K562 (cell line): ENCODE data around the gene ENTR1. TPM values are rescaled to one million over a fixed set of nuclear protein-coding genes. Genes with fewer than 3 reads are reported as not detected.

ENCODE experiments used
- CBFA2T3 ChIP-seq: fragments of 450-650 bp; IDR thresholded peaks from 2 replicates; pipeline ENCODE4 v1.6.1; 2017
- DIDO1 ChIP-seq: fragments of 450-650 bp; IDR thresholded peaks from 2 replicates; pipeline ENCODE4 v1.6.1; 2016; ENCODE audit warnings: low read depth, missing biosample characterization, missing genetic modification characterization
- E2F4 ChIP-seq: sonication (generic); formaldehyde crosslinking; IDR thresholded peaks from 2 replicates; pipeline ENCODE4 v1.8.0; 2022; ENCODE audit warnings: mild to moderate bottlenecking, low read depth, missing genetic modification reagents
- EZH2 ChIP-seq: IDR thresholded peaks from 2 replicates; pipeline ENCODE4 v1.6.1; 2012; ENCODE audit warnings: low read depth, mild to moderate bottlenecking, inconsistent platforms, low read length, borderline replicate concordance
- HNRNPH1 ChIP-seq: fragments of 200-400 bp; formaldehyde crosslinking; optimal IDR thresholded peaks from 2 replicates; pipeline ENCODE3; 2017; ENCODE audit warnings: low read depth, mild to moderate bottlenecking, low read length, moderate library complexity
- JUND ChIP-seq, 2 experiments: IDR thresholded peaks; 2 replicates in 1 of 2; 3 replicates in 1 of 2; pipeline ENCODE4 v1.6.1; 2011; ENCODE audit warnings: borderline replicate concordance in 2 of 2, low read depth in 2 of 2, low read length in 2 of 2, improper control_type of control experiment in 1 of 2, missing biosample characterization in 1 of 2, missing genetic modification characterization in 1 of 2, missing genetic modification reagents in 1 of 2
- PHB2 ChIP-seq: fragments of 450-650 bp; IDR thresholded peaks from 2 replicates; pipeline ENCODE4 v1.6.1; 2017; ENCODE audit warnings: low read depth
- PHF20 ChIP-seq: fragments of 450-650 bp; IDR thresholded peaks from 2 replicates; pipeline ENCODE4 v1.6.1; 2018; ENCODE audit not compliant: partially characterized antibody
- POU5F1 ChIP-seq: fragments of 150-350 bp; IDR thresholded peaks from 2 replicates; pipeline ENCODE4 v1.6.1; 2014; ENCODE audit warnings: borderline replicate concordance, low read length, low read depth, mild to moderate bottlenecking; ENCODE audit not compliant: partially characterized antibody
- RBFOX2 ChIP-seq: fragments of 200-400 bp; formaldehyde crosslinking; IDR thresholded peaks from 2 replicates; pipeline ENCODE4 v1.6.1; 2017; ENCODE audit warnings: low read depth, mild to moderate bottlenecking, low read length, moderate library complexity
- RNF2 ChIP-seq: sonication (generic); IDR thresholded peaks from 2 replicates; pipeline ENCODE4 v1.6.1; 2016
- SIN3A ChIP-seq, 2 experiments: fragments of 150-350 bp in 1 of 2; IDR thresholded peaks; 2 replicates each; pipeline ENCODE4 v1.6.1; 2011 to 2016; ENCODE audit warnings: borderline replicate concordance in 2 of 2, low read depth in 2 of 2, low read length in 2 of 2, mild to moderate bottlenecking in 2 of 2, moderate library complexity in 2 of 2; ENCODE audit not compliant: control insufficient read depth in 1 of 2
- SNIP1 ChIP-seq: fragments of 450-650 bp; IDR thresholded peaks from 2 replicates; pipeline ENCODE4 v1.7.1; 2017; ENCODE audit warnings: low read depth, mild to moderate bottlenecking
- ZBTB26 ChIP-seq: fragments of 450-650 bp; formaldehyde crosslinking; IDR thresholded peaks from 2 replicates; pipeline ENCODE4 v1.4.0; 2022; ENCODE audit warnings: missing genetic modification characterization
- ZKSCAN8 ChIP-seq: fragments of 200-800 bp; sonication (Bioruptor generic); IDR thresholded peaks from 2 replicates; pipeline ENCODE4 v1.6.1; 2016; ENCODE audit warnings: missing genetic modification characterization, missing compliant biosample characterization
- ZNF551 ChIP-seq: fragments of 250-450 bp; sonication (Bioruptor Pico); IDR thresholded peaks from 2 replicates; pipeline ENCODE4 v1.5.0; 2021; ENCODE audit warnings: mild to moderate bottlenecking, moderate library complexity
- polyA plus RNA-seq, 8 experiments: library from polyadenylated mRNA; depleted of rRNA in 4 of 8; stranded (reverse) in 5 of 8; unstranded in 3 of 8; fragments of >200 nt; fragmentation: Nextera tagmentation in 2 of 8; fragmentation: Illumina TruSeq in 1 of 8; extraction: Ambion mirVana in 2 of 8; extraction: Trizol in 1 of 8; gene quantifications; 2 replicates each; pipeline versions ENCODE4 v1.2.1 to v1.2.3, GENCODE V29; 2011 to 2014; ENCODE audit warnings: inconsistent platforms in 1 of 8, missing spikeins in 1 of 8
- total RNA-seq, 7 experiments: library from RNA; depleted of rRNA in 6 of 7; stranded (reverse); fragments of >200 nt in 6 of 7; fragmentation: Illumina TruSeq in 2 of 7; extraction: Trizol in 2 of 7; gene quantifications; 2 replicates each; pipeline versions ENCODE4 v1.2.1 to v1.2.3, GENCODE V29; 2011 to 2021; ENCODE audit warnings: low replicate concordance in 1 of 7
- TF ChIP-seq, protein P1 (sequence below): sonication (generic); formaldehyde crosslinking; IDR thresholded peaks from 2 replicates; pipeline ENCODE4 v1.8.1; 2023; ENCODE audit warnings: missing genetic modification reagents, mild to moderate bottlenecking, borderline replicate concordance
- TF ChIP-seq, protein P2 (sequence below): sonication (generic); formaldehyde crosslinking; IDR thresholded peaks from 2 replicates; pipeline ENCODE4 v1.8.1; 2023; ENCODE audit warnings: mild to moderate bottlenecking, missing genetic modification reagents

The ENTR1 gene
- total and polyA plus RNA-seq, 9 of the 15 experiments (the other 6 are each of a cell fraction or from before 2014, with no cell fraction given): 6.7 to 106 (median 72.6) TPM

- no peak for TF ChIP-seq EZH2
- no peak for TF ChIP-seq ZKSCAN8
- TF ChIP-seq PHF20: peak; percentile 57
- no peak for TF ChIP-seq PHB2
- TF ChIP-seq, protein P1, sequence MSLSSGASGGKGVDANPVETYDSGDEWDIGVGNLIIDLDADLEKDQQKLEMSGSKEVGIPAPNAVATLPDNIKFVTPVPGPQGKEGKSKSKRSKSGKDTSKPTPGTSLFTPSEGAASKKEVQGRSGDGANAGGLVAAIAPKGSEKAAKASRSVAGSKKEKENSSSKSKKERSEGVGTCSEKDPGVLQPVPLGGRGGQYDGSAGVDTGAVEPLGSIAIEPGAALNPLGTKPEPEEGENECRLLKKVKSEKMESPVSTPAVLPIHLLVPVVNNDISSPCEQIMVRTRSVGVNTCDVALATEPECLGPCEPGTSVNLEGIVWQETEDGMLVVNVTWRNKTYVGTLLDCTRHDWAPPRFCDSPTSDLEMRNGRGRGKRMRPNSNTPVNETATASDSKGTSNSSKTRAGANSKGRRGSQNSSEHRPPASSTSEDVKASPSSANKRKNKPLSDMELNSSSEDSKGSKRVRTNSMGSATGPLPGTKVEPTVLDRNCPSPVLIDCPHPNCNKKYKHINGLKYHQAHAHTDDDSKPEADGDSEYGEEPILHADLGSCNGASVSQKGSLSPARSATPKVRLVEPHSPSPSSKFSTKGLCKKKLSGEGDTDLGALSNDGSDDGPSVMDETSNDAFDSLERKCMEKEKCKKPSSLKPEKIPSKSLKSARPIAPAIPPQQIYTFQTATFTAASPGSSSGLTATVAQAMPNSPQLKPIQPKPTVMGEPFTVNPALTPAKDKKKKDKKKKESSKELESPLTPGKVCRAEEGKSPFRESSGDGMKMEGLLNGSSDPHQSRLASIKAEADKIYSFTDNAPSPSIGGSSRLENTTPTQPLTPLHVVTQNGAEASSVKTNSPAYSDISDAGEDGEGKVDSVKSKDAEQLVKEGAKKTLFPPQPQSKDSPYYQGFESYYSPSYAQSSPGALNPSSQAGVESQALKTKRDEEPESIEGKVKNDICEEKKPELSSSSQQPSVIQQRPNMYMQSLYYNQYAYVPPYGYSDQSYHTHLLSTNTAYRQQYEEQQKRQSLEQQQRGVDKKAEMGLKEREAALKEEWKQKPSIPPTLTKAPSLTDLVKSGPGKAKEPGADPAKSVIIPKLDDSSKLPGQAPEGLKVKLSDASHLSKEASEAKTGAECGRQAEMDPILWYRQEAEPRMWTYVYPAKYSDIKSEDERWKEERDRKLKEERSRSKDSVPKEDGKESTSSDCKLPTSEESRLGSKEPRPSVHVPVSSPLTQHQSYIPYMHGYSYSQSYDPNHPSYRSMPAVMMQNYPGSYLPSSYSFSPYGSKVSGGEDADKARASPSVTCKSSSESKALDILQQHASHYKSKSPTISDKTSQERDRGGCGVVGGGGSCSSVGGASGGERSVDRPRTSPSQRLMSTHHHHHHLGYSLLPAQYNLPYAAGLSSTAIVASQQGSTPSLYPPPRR: 0 out of 2 replicates have a peak, but pooled peaks have one; percentile 26
- TF ChIP-seq ZNF551 (CRISPR knock-in tag): no peak
- TF ChIP-seq RBFOX2: peak; percentile 80
- TF ChIP-seq SIN3A (IDR thresholded peaks at IDR 0.05; ENCODE audit: borderline replicate concordance in 2 of 2, control insufficient read depth in 1 of 2, low read depth in 2 of 2, low read length in 2 of 2): peak; percentile 63 to 76; a peak in 2 of 4 replicates
- TF ChIP-seq ZBTB26 (CRISPR knock-in tag): no peak
- TF ChIP-seq JUND (IDR thresholded peaks at IDR 0.05; ENCODE audit: borderline replicate concordance, low read depth, low read length): peak; percentile 56
- no peak for TF ChIP-seq JUND (tag; IDR thresholded peaks at IDR 0.05; ENCODE audit: borderline replicate concordance, low read depth, low read length)
- TF ChIP-seq DIDO1: no peak
- no peak for TF ChIP-seq RNF2
- TF ChIP-seq CBFA2T3: no peak
- TF ChIP-seq E2F4 (CRISPR knock-in tag): no peak
- TF ChIP-seq HNRNPH1: no peak
- peak; percentile 24 for TF ChIP-seq POU5F1
- TF ChIP-seq SNIP1: no peak
- TF ChIP-seq, protein P2, sequence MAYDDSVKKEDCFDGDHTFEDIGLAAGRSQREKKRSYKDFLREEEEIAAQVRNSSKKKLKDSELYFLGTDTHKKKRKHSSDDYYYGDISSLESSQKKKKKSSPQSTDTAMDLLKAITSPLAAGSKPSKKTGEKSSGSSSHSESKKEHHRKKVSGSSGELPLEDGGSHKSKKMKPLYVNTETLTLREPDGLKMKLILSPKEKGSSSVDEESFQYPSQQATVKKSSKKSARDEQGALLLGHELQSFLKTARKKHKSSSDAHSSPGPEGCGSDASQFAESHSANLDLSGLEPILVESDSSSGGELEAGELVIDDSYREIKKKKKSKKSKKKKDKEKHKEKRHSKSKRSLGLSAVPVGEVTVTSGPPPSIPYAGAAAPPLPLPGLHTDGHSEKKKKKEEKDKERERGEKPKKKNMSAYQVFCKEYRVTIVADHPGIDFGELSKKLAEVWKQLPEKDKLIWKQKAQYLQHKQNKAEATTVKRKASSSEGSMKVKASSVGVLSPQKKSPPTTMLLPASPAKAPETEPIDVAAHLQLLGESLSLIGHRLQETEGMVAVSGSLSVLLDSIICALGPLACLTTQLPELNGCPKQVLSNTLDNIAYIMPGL (CRISPR knock-in tag): peak; percentile 82; the same call in 1 of the 2 replicates
Observed at GRCh38 chr9:136400038-136400834, 10.2 kb downstream of the ENTR1 start, which contains the start of gene SNAPC4 (continued).
